Retinal pigment epithelial cell (primary cell): ENCODE data around the gene DQX1.
A peak's percentile ranks its signal among the peaks of the same experiment; 100 is the strongest.

Experiments used
- DNase-seq: peaks from one replicate; pipeline ENCODE4 v3.0.0-alpha.2; 2010; ENCODE audit warnings: low read depth
- H3K4me3 ChIP-seq: 2 replicates; pipeline ENCODE4 v1.5.1; 2011; ENCODE audit warnings: mild to moderate bottlenecking, low read length, control low read depth, moderate library complexity
- TF ChIP-seq, protein P1 (sequence below): conservative IDR thresholded peaks from 2 replicates; pipeline ENCODE4 v1.5.1; 2011; ENCODE audit warnings: low read depth, low read length, control low read depth, inconsistent platforms

The DQX1 gene

DNA sequence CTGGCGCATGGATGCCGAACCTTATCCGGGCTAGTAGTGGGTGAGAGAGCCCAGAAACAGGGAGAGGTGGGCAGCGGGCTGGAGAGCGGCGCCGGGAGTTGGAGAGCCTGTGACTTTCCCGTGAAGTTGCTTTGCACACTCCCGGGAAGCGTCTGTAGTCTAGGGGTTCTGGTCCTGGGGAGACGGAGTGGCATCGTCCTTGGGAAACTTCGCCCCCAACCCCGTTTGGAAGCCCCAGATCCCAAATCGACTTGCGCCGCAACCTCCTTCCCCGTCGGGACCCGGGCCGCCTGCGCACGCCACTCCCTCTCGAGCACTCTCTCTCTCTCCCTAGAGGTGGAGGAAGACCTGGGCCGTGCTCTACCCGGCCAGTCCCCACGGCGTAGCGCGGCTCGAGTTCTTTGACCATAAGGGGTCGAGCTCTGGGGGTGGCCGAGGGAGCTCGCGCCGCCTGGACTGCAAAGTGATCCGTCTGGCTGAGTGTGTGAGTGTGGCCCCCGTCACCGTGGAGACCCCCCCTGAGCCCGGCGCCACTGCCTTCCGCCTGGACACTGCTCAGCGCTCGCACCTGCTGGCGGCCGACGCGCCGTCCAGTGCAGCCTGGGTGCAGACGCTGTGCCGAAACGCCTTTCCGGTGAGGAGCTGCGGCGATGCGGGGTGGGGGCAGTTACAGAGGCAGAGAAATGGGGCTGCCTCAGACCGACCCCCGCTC, 28.9 kb upstream of the DQX1 start:
- peak overlapping the region; percentile 94 for H3K4me3 ChIP-seq
- TF ChIP-seq, protein P1, sequence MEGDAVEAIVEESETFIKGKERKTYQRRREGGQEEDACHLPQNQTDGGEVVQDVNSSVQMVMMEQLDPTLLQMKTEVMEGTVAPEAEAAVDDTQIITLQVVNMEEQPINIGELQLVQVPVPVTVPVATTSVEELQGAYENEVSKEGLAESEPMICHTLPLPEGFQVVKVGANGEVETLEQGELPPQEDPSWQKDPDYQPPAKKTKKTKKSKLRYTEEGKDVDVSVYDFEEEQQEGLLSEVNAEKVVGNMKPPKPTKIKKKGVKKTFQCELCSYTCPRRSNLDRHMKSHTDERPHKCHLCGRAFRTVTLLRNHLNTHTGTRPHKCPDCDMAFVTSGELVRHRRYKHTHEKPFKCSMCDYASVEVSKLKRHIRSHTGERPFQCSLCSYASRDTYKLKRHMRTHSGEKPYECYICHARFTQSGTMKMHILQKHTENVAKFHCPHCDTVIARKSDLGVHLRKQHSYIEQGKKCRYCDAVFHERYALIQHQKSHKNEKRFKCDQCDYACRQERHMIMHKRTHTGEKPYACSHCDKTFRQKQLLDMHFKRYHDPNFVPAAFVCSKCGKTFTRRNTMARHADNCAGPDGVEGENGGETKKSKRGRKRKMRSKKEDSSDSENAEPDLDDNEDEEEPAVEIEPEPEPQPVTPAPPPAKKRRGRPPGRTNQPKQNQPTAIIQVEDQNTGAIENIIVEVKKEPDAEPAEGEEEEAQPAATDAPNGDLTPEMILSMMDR: peak; percentile 1
- no peak for DNase-seq

DNA sequence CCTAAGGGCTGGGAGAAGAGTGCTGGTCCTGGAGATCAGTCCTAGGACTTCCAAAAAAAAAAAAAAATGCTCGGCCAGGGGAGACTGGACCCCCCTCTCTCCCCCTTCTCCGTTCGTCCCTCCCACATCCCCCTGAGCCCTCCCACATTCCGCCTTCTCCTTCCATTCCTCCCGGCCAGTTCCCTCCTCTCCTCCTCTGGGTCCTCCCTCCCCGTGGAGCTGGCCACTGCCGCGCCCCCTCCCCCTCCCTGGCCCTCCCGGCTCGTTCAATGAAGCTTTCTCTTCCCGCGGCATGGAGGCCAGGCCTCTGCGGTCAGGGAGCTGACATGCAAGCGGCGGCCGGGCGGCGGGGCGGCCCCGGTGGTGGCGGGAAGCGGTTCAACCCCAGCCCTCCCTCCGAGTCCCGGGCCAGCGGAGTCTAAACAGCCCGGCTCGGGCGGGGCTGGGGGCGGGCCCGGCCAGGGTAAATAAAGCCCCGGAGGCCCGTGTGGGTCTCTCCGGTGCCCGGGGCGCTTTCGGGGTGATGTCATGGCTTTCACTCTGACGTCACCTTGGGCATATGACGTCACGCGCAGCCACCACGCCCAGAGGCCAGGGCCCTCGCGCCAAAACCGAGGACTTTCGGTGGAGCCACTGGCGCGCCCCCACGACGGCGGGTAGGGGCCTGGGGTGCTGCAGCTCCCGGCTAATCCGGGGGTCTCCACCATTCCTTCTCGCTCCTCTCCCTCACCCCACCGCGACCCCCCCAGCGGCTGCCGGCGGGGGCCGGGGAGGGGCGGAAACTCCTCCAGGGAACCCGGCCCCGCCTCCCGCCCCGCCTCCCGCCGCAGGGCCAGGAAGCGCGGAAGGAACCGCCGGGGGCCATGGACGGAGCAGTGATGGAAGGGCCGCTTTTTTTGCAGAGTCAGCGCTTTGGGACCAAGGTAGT, 28.1 kb upstream of the DQX1 start, which contains the start of the genes DOK1 and LOXL3:
Gene DOK1, plus strand, starts transcription at position 829 of the 928 bp plus-strand sequence. Its CDS starts 35 bp downstream, at position 864.
Gene LOXL3, minus strand, starts transcription at position 51 of the 928 bp plus-strand sequence. CDS start 1,308 bp downstream, outside the sequence.
- peak within 1 kb of the TSS; percentile 94 for H3K4me3 ChIP-seq
- TF ChIP-seq, protein P1: no peak
- DNase-seq: peak; percentile 53

DNA sequence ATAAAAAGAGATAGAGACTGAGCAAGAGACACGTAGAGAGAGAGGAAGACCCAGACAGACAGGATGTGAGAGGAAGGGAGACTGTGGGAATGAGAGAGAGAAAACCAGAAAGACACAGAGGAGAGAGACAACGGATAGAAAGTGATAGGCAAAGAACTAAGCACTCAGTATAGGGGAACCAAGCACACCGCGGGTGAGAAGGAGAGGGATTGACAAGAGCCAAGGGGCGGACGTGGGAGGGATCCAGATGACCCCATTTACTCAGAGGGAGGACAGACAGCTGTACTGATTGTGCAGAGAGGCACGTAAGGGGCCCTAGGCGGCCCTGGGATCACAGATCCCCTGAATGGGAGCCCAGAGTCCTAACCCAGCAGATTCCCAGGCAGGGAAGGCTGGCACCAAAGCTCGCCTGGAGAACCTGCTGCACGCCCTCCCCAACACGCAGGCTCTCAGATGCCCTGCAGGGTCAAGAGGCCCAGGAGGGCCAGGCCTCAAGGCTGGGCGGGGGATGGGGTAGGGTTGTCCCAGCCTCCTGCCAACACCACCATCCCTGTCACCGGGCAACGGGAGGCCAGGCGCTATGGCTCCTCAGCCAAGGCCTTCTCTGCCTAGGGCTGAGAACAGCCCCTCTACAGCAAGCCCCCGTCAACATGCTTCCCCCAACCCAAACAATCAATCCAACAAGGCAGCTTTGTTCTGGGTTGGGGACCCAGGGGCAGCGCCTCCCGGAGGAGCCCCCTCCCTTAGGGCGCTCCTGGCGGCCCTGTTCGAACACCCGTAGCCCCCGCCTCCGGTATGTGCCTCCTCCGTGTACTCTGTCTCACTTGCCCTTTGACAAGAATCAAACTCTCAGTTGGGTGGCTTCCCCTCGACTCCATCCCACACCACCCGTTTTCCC, 27.1 kb upstream of the DQX1 start:
- DNase-seq: no peak
- H3K4me3 ChIP-seq: peak overlapping the region; percentile 94
- TF ChIP-seq, protein P1: no peak

DNA sequence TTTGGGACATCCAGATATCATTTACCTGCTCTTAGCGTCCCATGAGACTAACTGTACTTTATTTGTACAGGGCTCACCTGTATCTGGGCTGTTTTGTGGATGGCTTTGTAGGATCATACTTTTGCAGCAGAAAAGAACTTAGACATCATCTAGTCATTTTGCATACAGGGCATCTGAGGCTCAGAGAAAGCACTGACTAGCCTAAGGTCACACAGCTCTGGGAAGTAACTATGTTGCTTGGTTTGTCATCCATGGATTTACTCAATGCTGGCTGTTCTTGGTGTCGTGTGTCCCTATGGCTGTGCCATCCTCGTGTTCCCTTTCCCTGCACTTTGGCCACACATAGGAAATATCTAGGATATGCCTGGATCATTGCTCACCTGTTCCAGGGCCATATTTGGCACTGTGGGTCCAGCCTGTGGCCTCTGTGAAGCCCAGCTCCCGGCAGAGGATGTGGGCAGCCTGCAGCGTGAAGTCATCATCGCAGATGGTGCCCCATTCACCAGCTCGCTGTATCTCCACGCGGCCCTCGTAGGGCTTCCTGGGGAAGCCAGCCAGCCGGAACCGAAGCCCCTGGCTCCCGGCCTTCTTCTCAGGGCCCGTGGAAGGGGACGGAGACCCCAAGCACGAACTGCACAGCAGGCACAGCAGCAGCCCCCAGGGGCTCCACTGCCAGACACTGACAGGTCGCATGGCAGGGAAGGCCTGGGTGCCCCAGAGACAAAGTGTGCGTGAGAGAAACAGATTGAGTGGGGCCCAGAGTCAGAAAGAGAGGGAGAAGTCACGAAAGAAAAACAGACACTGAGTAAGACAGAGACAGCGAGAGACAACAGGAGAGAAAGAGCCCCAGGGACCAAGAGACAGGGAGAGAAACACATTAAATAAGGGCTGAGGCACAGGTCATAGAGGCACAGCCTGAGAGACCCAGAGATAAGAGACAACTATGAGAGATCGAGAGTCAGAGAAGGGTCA, 26.2 kb upstream of the DQX1 start:
- no peak for DNase-seq
- TF ChIP-seq, protein P1: no peak
- no peak overlapping the region for H3K4me3 ChIP-seq

DNA sequence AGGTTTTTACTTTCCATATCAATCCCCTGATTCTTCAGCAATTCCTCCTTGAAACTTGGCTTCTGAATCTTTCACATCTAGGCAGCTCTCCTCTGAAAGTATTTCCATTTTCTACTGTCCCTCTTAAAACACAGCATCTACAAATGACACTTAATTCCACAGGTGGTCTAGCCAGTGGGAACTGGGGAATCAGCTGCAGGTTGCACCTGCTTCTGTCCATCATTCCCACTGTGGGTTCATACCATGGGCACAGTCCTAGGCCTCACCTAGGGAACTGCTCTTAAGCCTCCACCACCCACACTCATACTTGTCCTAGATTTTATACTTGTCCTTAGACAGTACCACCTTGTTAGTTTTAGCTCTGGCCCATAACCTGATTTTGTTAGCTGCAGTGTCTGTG, 25.5 kb upstream of the DQX1 start:
- DNase-seq: no peak
- H3K4me3 ChIP-seq: no peak overlapping the region
- TF ChIP-seq, protein P1: no peak
